HepG2 (cell line): ENCODE data around the gene IL2RA. TPM values are rescaled to one million over a fixed set of nuclear protein-coding genes. Genes with fewer than 3 reads are reported as not detected.

Experiments
- AHR ChIP-seq: IDR thresholded peaks from 2 replicates; pipeline ENCODE4 v1.6.1; 2018; ENCODE audit warnings: missing genetic modification reagents, missing compliant biosample characterization
- BCL3 ChIP-seq: sonication (generic); formaldehyde crosslinking; IDR thresholded peaks from 2 replicates; pipeline ENCODE4 v1.5.1; 2020; ENCODE audit warnings: mild to moderate bottlenecking, missing genetic modification reagents, moderate library complexity
- CEBPG ChIP-seq: IDR thresholded peaks from 2 replicates; pipeline ENCODE4 v1.6.1; 2016
- CREM ChIP-seq, 2 experiments: sonication (generic) in 1 of 2; formaldehyde crosslinking in 1 of 2; IDR thresholded peaks; 2 replicates each; pipeline versions ENCODE4 v1.4.0 to v1.6.1; 2016 to 2020; ENCODE audit warnings: antibody characterized with exemption in 1 of 2, mild to moderate bottlenecking in 1 of 2, missing genetic modification reagents in 1 of 2
- DNMT3B ChIP-seq: conservative IDR thresholded peaks from 2 replicates; pipeline ENCODE4 v1.6.1; 2016; ENCODE audit warnings: missing biosample characterization, control low read depth
- HNRNPLL ChIP-seq: fragments of 200-400 bp; formaldehyde crosslinking; IDR thresholded peaks from 2 replicates; pipeline ENCODE4 v1.6.1; 2017; ENCODE audit warnings: mild to moderate bottlenecking, low read depth, low read length; ENCODE audit not compliant: poor library complexity, severe bottlenecking
- HOMEZ ChIP-seq: IDR thresholded peaks from 2 replicates; pipeline ENCODE4 v1.6.1; 2016; ENCODE audit warnings: low read depth
- IKZF5 ChIP-seq: IDR thresholded peaks from 2 replicates; pipeline ENCODE4 v1.6.1; 2018; ENCODE audit warnings: missing genetic modification reagents, mild to moderate bottlenecking, missing compliant biosample characterization
- KLF11 ChIP-seq: IDR thresholded peaks from 2 replicates; pipeline ENCODE4 v1.6.1; 2016; ENCODE audit warnings: missing compliant biosample characterization
- NFE2L1 ChIP-seq: sonication (generic); formaldehyde crosslinking; IDR thresholded peaks from 2 replicates; pipeline ENCODE4 v1.4.0; 2020; ENCODE audit warnings: missing genetic modification reagents, mild to moderate bottlenecking, borderline replicate concordance
- NKX3-1 ChIP-seq: sonication (generic); formaldehyde crosslinking; IDR thresholded peaks from 2 replicates; pipeline ENCODE4 v1.5.0; 2020; ENCODE audit warnings: missing genetic modification reagents
- RNF2 ChIP-seq: fragments of 450-650 bp; conservative IDR thresholded peaks from 2 replicates; pipeline ENCODE4 v1.6.1; 2016; ENCODE audit warnings: low read depth
- SP1 ChIP-seq, 2 experiments: fragments of 450-650 bp in 1 of 2; sonication (generic) in 1 of 2; formaldehyde crosslinking in 1 of 2; IDR thresholded peaks; 2 replicates each; pipeline versions ENCODE4 v1.4.0 to v1.6.1; 2016 to 2020; ENCODE audit warnings: missing genetic modification reagents in 1 of 2
- TOPORS ChIP-seq: sonication (generic); formaldehyde crosslinking; IDR thresholded peaks from 2 replicates; pipeline ENCODE4 v1.8.0; 2023; ENCODE audit warnings: mild to moderate bottlenecking, missing genetic modification reagents
- ZFYVE20 ChIP-seq: sonication (generic); formaldehyde crosslinking; IDR thresholded peaks from 2 replicates; pipeline ENCODE4 v1.8.0; 2023; ENCODE audit warnings: low read depth, mild to moderate bottlenecking, moderate library complexity, missing genetic modification reagents, borderline replicate concordance
- ZHX2 ChIP-seq, 2 experiments: sonication (generic) in 1 of 2; formaldehyde crosslinking in 1 of 2; IDR thresholded peaks; 2 replicates each; pipeline versions ENCODE4 v1.6.1 to v1.9.0; 2014 to 2022; ENCODE audit warnings: antibody characterized with exemption in 1 of 2, borderline replicate concordance in 1 of 2, inconsistent platforms in 1 of 2, low read depth in 1 of 2, missing genetic modification reagents in 1 of 2
- ZSCAN5A ChIP-seq: sonication (generic); formaldehyde crosslinking; IDR thresholded peaks from 2 replicates; pipeline ENCODE4 v1.8.0; 2022; ENCODE audit warnings: mild to moderate bottlenecking, missing genetic modification reagents, borderline replicate concordance
- polyA plus RNA-seq, 8 experiments: library from polyadenylated mRNA; depleted of rRNA in 3 of 8; stranded (reverse) in 7 of 8; unstranded in 1 of 8; fragments of >200 nt; fragmentation: Illumina TruSeq in 4 of 8; extraction: Trizol in 4 of 8; gene quantifications; 2 replicates each; pipeline versions ENCODE4 v1.2.1 to v1.2.3, GENCODE V29; 2011 to 2016; ENCODE audit warnings: low read depth in 4 of 8, missing spikeins in 1 of 8, mixed read lengths in 1 of 8; ENCODE audit not compliant: insufficient read depth in 1 of 8
- total RNA-seq, 5 experiments: library from RNA; depleted of rRNA; stranded (reverse); fragments of >200 nt; fragmentation: Illumina TruSeq; extraction: Trizol; gene quantifications; 2 replicates each; pipeline ENCODE4 v1.2.3, GENCODE V29; 2016; ENCODE audit warnings: low read depth in 1 of 5

IL2RA gene
- total and polyA plus RNA-seq, 2 of the 13 experiments (the other 11 are each of a cell fraction or from before 2014, with no cell fraction given): not detected

GRCh38 chr10:6088721-6089333 lies 26.7 kb upstream of the IL2RA start, which contains the start of gene RBM17 (continued):
- peak; percentile 94 for TF ChIP-seq HOMEZ (CRISPR knock-in tag)
- TF ChIP-seq NFE2L1 (CRISPR knock-in tag): no peak
- TF ChIP-seq ZFYVE20 (CRISPR knock-in tag): no peak
- TF ChIP-seq TOPORS: peak; percentile 88; the same call in 1 of the 2 replicates
- peak; percentile 93 for TF ChIP-seq KLF11
- no peak for TF ChIP-seq CREM (IDR thresholded peaks at IDR 0.05)
- no peak for TF ChIP-seq CREM (CRISPR knock-in tag; IDR thresholded peaks at IDR 0.05)
- peak; percentile 30; the same call in 1 of the 2 replicates for TF ChIP-seq BCL3 (CRISPR knock-in tag)
- peak; percentile 88 for TF ChIP-seq IKZF5 (CRISPR knock-in tag)
- TF ChIP-seq AHR (CRISPR knock-in tag): 0 out of 2 replicates have a peak, but pooled peaks have one; percentile 46
- peak; percentile 75 for TF ChIP-seq CEBPG (CRISPR knock-in tag)
- TF ChIP-seq HNRNPLL: peak; percentile 40
- 0 out of 2 replicates have a peak, but pooled peaks have one; percentile 49 for TF ChIP-seq DNMT3B
- TF ChIP-seq SP1 (IDR thresholded peaks at IDR 0.05): no peak
- TF ChIP-seq SP1 (CRISPR knock-in tag; IDR thresholded peaks at IDR 0.05): peak; percentile 32; the same call in 1 of the 2 replicates
- 0 out of 2 replicates have a peak, but pooled peaks have one; percentile 50 for TF ChIP-seq RNF2
- no peak for TF ChIP-seq ZSCAN5A (CRISPR knock-in tag)
- 0 out of 2 replicates have a peak, but pooled peaks have one; percentile 15 for TF ChIP-seq ZHX2 (IDR thresholded peaks at IDR 0.05; ENCODE audit: low read depth)
- TF ChIP-seq ZHX2 (CRISPR knock-in tag; IDR thresholded peaks at IDR 0.05; ENCODE audit: borderline replicate concordance): no peak; the same call in 1 of the 2 replicates
- TF ChIP-seq NKX3-1 (CRISPR knock-in tag): 0 out of 2 replicates have a peak, but pooled peaks have one; percentile 39
